ENCODE data around the gene CCDC141. TPM values are rescaled to one million over a fixed set of nuclear protein-coding genes. Genes with fewer than 3 reads are reported as not detected.

The CCDC141 gene
- total RNA-seq, 1 experiment from 2014 or later, result 0.30 TPM

GRCh38 chr2:179019260-179019659 lies 30.7 kb downstream of the CCDC141 start:
- Histone ChIP-seq H2AFZ (ENCODE audit: low read depth, low read length, poor library complexity, severe bottlenecking) (no peak overlapping the region), H3K9me3 (ENCODE audit: control insufficient read depth in 1 of 2, insufficient read depth in 1 of 2, low read depth in 1 of 2, low read length in 2 of 2) (no peaks in the 10 kb centered on the region), H3K4me3 (replicated peaks in 1 of 2; ENCODE audit: low read depth in 1 of 2, low read length in 2 of 2) (no peak overlapping the region), H3K9me2 (ENCODE audit: insufficient read depth) (no peaks in the 10 kb centered on the region), H3K4me1 (ENCODE audit: control insufficient read depth in 1 of 2, insufficient read depth in 2 of 2, low read length in 2 of 2) (no peaks in the 10 kb centered on the region), H4K20me1 (ENCODE audit: insufficient read depth) (no peaks in the 10 kb centered on the region), H3K27me3 (ENCODE audit: insufficient read depth, low read length) (no peaks in the 10 kb centered on the region; the same call in 1 of the 2 replicates), H3K79me2 (ENCODE audit: insufficient read depth, low read length) (no peaks in the 10 kb centered on the region), H3K9ac (ENCODE audit: low read length) (no peak overlapping the region), H3K4me2 (ENCODE audit: low read length) (no peak overlapping the region), H3K27ac (ENCODE audit: low read depth, low read length) (no peak overlapping the region), H3K36me3 (ENCODE audit: control insufficient read depth in 1 of 2, insufficient read depth in 2 of 2, low read length in 2 of 2) (no peaks in the 10 kb centered on the region)
- DNase-seq (ENCODE audit: low read depth, low spot score) (no peak), ATAC-seq (no peak)
- ChIA-PET RAD21 (ENCODE audit: low non-redundant PET in 1 of 2, low total read pairs in 2 of 2, uncharacterized antibody in 2 of 2, unreplicated experiment in 2 of 2) (no interaction called here), POLR2A (no interaction called here), CTCF (interaction anchor here (0.8 to 2.2 kb wide), 5 partner anchors 40 to 392 kb away, joined by 3 to 13 read pairs (median 3); no protein-coding TSS in a partner anchor)
- intact Hi-C loops (cut with micrococcal nuclease), result no loop called here
- BruUV-seq (replicated peaks), result no TSS peak
- TF ChIP-seq ATF3 (IDR thresholded peaks at IDR 0.05) (no peak), EZH2 (IDR thresholded peaks at IDR 0.05) (no peak), ZNF274 (IDR thresholded peaks at IDR 0.05; ENCODE audit: low read depth, low read length) (no peak), POLR2A (IDR thresholded peaks at IDR 0.05; ENCODE audit: borderline replicate concordance, extremely low read depth, insufficient read depth, insufficient read length) (no peak), POLR2AphosphoS5 (IDR thresholded peaks at IDR 0.05; ENCODE audit: low read depth, low read length) (no peak), FOSL1 (IDR thresholded peaks at IDR 0.05; ENCODE audit: low read depth) (no peak), ELF1 (IDR thresholded peaks at IDR 0.05; ENCODE audit: borderline replicate concordance, low read depth) (no peak), EZH2phosphoT487 (IDR thresholded peaks at IDR 0.05; ENCODE audit: borderline replicate concordance) (no peak), TCF7L2 (IDR thresholded peaks at IDR 0.05; ENCODE audit: borderline replicate concordance, extremely low read depth, insufficient read depth, insufficient read length) (no peak), SP1 (IDR thresholded peaks at IDR 0.05; ENCODE audit: low read depth) (no peak), CTCF (IDR thresholded peaks at IDR 0.05 in 2 of 3, conservative IDR thresholded peaks at IDR 0.05 in 1 of 3; ENCODE audit: borderline replicate concordance in 1 of 3, insufficient read depth in 1 of 3, low read depth in 2 of 3, low read length in 2 of 3) (no peak), ZBTB33 (IDR thresholded peaks at IDR 0.05; ENCODE audit: extremely low read depth, insufficient replicate concordance, low read length) (no peak), JUND (IDR thresholded peaks at IDR 0.05) (no peak)

Data from HCT116 (cell line).